HG02798 (cell line): Measurements from ENCODE around the gene TFG.
"Not testable (repeated sequence)": the region's sequence is repeated elsewhere in the genome, so short reads cannot be mapped to it uniquely, and the experiment has no call there.

Experiments used
- ATAC-seq: cut with Tn5 transposase; IDR thresholded peaks from one replicate; pipeline ENCODE4 v1.9.1; 2021; ENCODE audit warnings: mild to moderate bottlenecking; ENCODE audit not compliant: unreplicated experiment, poor library complexity

TFG gene

GRCh38 chr3:100708989-100709841 is at the start of gene TFG:
TFG (plus strand) TSS chr3:100709494; CDS start chr3:100713686, 4,192 bp downstream.
- peak; percentile 96 for ATAC-seq

- ATAC-seq, result not testable (repeated sequence)
Observed at GRCh38 chr3:100661294-100661693, 48.0 kb upstream of the TFG start.

GRCh38 chr3:100662113-100662823 is 47.0 kb upstream of the TFG start:
- ATAC-seq, result no peak

GRCh38 chr3:100665230-100665629 is 44.1 kb upstream of the TFG start:
- ATAC-seq, result no peak

GRCh38 chr3:100666699-100667098 is 42.6 kb upstream of the TFG start:
- ATAC-seq, result not testable (repeated sequence)

GRCh38 chr3:100667316-100667715 is 42.0 kb upstream of the TFG start:
- not testable (repeated sequence) for ATAC-seq

GRCh38 chr3:100670995-100671394 is 38.3 kb upstream of the TFG start:
- not testable (repeated sequence) for ATAC-seq

- no peak for ATAC-seq
Observed at GRCh38 chr3:100681496-100681895, 27.8 kb upstream of the TFG start.

- no peak for ATAC-seq
Observed at GRCh38 chr3:100682056-100682853, 27.0 kb upstream of the TFG start.

GRCh38 chr3:100682854-100683760 is 26.2 kb upstream of the TFG start:
- ATAC-seq, result no peak

- ATAC-seq, result no peak
Observed at GRCh38 chr3:100693225-100693624, 16.1 kb upstream of the TFG start.

- ATAC-seq, result no peak
Observed at GRCh38 chr3:100695696-100696095, 13.6 kb upstream of the TFG start.

- no peak for ATAC-seq
Observed at GRCh38 chr3:100696161-100696560, 13.1 kb upstream of the TFG start.

GRCh38 chr3:100697172-100697571 is 12.1 kb upstream of the TFG start:
- ATAC-seq, result no peak

GRCh38 chr3:100697723-100698285 is 11.5 kb upstream of the TFG start:
- ATAC-seq, result no peak

- ATAC-seq, result no peak
Observed at GRCh38 chr3:100698736-100699135, 10.6 kb upstream of the TFG start.

GRCh38 chr3:100700708-100701107 is 8.6 kb upstream of the TFG start:
- no peak for ATAC-seq

- ATAC-seq, result no peak
Observed at GRCh38 chr3:100702082-100702979, 7.0 kb upstream of the TFG start.
